ENCODE data around the gene TFE3.
"Not testable (repeated sequence)": the region's sequence is repeated elsewhere in the genome, so short reads cannot be mapped to it uniquely, and the experiment has no call there.

TFE3 gene

GRCh38 chrX:48999030-48999429 is 44.1 kb downstream of the TFE3 start:
- DNase-seq: no peak

- DNase-seq: no peak
Observed at GRCh38 chrX:48998391-48998790, 44.8 kb downstream of the TFE3 start.

DNA sequence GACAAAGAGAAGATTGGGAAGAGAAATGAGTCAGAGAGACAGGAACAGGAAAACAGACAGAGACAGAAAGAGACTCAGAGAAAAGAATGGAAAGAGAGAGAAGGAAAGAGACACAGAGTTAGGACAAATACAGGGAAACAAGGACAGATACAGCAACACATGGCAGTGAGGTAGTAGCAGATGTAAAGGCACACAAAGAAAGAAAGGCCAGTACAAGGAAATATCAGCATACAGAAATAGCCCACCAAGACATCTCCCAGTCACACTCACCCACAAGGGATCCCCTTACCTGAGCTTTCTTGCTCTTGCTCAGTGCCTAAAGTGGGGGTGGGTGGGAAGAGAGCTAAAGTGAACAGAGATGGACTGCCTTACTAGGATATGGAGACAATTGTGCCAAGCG is 45.3 kb downstream of the TFE3 start:
- DNase-seq: no peak

GRCh38 chrX:48997455-48997854 is 45.7 kb downstream of the TFE3 start:
- DNase-seq: no peak

DNA sequence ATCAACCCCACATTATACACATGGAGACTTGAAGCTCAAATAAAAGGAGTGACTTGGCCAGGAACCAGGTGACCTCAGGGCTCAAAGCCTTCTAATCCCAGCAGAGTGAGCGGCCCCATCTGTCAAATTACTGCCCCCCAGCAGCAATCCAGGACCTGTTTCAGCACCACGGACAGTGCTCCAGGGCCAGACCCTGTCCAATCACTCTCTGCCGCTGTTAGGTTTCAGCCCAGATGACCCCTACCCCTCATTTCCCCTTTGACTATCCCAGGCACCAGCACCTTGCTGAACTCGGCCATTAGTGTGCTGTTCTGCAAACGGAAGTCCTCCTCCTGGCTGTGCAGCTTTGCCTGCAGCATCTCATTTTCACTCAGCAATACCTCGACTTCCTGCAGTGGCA is 46.2 kb downstream of the TFE3 start:
- DNase-seq: no peak

GRCh38 chrX:48992341-48992740 is 50.8 kb downstream of the TFE3 start:
- DNase-seq: no peak

DNA sequence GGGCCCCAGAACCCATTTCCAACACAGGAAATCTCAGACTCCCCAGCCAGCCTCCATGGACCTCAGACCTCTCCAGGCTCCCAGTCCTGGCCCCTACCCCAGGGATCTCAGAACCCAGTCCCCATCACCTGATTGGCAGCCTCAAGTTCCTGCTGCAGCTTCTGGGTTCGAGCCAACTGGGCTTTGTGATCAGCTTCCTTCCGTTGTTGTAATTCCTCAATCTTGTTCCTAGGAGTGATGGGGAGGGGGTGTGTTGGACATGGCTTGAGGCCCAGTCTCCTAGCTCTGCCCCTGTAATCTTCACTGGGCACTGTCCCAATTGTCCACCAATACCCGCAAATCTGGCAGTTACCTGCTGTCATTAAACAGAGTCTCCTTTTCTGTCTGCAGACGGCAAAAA is 53.7 kb downstream of the TFE3 start:
- no peak for DNase-seq

GRCh38 chrX:48983896-48984295 is 59.3 kb downstream of the TFE3 start:
- no peak for DNase-seq

DNA sequence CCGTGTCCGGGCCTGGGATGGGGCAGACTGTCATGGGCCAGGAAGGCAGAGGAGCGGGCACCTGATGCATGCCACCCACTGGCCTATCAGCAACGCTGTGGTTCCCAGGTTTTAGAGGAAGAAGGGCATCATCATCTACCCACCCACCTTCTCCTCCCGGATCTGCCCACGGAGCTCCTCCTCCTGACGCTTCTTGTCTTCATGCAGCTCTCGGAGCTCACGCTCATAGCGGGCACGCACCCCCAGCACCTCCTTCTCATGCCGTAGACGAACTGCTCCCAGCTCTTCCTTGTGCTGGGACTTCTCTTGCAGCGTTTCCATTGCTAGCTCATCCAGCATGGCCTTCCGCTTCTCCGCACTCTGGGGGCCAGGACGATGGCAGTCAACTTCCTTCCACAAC is 60.1 kb downstream of the TFE3 start:
- DNase-seq: no peak

GRCh38 chrX:48981178-48981577 is 62.0 kb downstream of the TFE3 start:
- DNase-seq: no peak

DNA sequence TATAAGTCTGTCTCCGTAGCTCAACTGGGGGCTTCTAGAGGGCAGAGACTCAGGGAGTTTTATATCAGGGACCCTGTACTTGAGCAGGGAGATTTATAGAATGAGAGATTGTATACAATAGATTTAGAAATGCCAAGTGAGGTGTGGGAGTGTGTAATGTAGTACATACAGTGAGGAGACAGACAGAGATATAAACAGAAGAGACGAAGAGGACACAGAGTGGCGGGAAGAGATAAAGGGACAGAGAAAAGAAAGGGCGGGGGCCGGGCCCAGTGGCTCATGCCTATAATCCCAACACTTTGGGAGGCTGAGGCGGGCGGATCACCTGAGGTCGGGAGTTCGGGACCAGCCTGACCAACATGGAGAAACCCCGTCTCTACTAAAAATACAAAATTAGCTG is 62.8 kb downstream of the TFE3 start:
- not testable (repeated sequence) for DNase-seq

Data from stimulated activated CD4-positive, alpha-beta T cell treated with anti-CD3 and anti-CD28 coated beads, Interleukin-2, amount 100 ng/mL, for 24 hours (primary cell).